Activated CD4-positive, alpha-beta T cell treated with anti-CD3 and anti-CD28 coated beads for 36 hours (primary cell): Measurements from ENCODE around the gene YPEL5. TPM values are rescaled to one million over a fixed set of nuclear protein-coding genes. Genes with fewer than 3 reads are reported as not detected.
A peak's percentile ranks its signal among the peaks of the same experiment; 100 is the strongest.
"Not testable (repeated sequence)": the region's sequence is repeated elsewhere in the genome, so short reads cannot be mapped to it uniquely, and the experiment has no call there.

Source experiments
- ATAC-seq: fragments of 200-7000 bp; cut with Tn5 transposase; one replicate; pipeline ENCODE4 v1.10.0; 2021; ENCODE audit warnings: mild to moderate bottlenecking, moderate library complexity
- CTCF ChIA-PET: fragments of 350-600 bp; sonication (Branson Sonifier 250); formaldehyde crosslinking; loops from one replicate; lab custom pipeline; 2021; ENCODE audit warnings: antibody characterized with exemption; lab: Charles Lee
- POLR2A ChIA-PET: fragments of 350-600 bp; sonication (Branson Sonifier 250); formaldehyde crosslinking; loops from one replicate; lab custom pipeline; 2021; ENCODE audit warnings: antibody characterized with exemption, inconsistent platforms; lab: Charles Lee
- DNase-seq: peaks from one replicate; pipeline ENCODE4 v3.0.0-alpha.2; 2020
- H3K27ac Mint-ChIP-seq: one replicate; pipeline ENCODE4 v1.8.0; 2021; ENCODE audit warnings: mixed read lengths
- H3K27me3 Mint-ChIP-seq: one replicate; pipeline ENCODE4 v1.8.0; 2021; ENCODE audit warnings: mixed read lengths
- H3K36me3 Mint-ChIP-seq: one replicate; pipeline ENCODE4 v1.8.0; 2021; ENCODE audit warnings: low read depth, mixed read lengths
- H3K4me1 Mint-ChIP-seq: one replicate; pipeline ENCODE4 v1.8.0; 2021; ENCODE audit warnings: mixed read lengths
- H3K4me3 Mint-ChIP-seq: one replicate; pipeline ENCODE4 v1.8.0; 2021; ENCODE audit warnings: mild to moderate bottlenecking, moderate library complexity, mixed read lengths
- H3K9me3 Mint-ChIP-seq: one replicate; pipeline ENCODE4 v1.8.0; 2021; ENCODE audit warnings: low read depth, mixed read lengths
- intact Hi-C, 2 experiments: fragments of 100-400 bp; cut with DNase I in 1 of 2; cut with micrococcal nuclease in 1 of 2; formaldehyde crosslinking; loops; one replicate each; pipeline versions ENCODE4 v1.14.2 to v1.15.1; 2022 to 2024; cut with DNase I, micrococcal nuclease
- total RNA-seq, 2 experiments: library from RNA; stranded (reverse); gene quantifications; one replicate each; pipeline ENCODE4 v1.2.3, GENCODE V29; 2021

YPEL5 gene
- total RNA-seq, result 10 to 100 TPM; 27.2 to 35.8 TPM

- DNase-seq (peak; percentile 99), ATAC-seq (peak; percentile 94)
- ChIA-PET CTCF (interaction anchor here (0.6 to 7.3 kb wide), 12 partner anchors 9 to 565 kb away, joined by 3 to 114 read pairs (median 4); no protein-coding TSS in a partner anchor), POLR2A (interaction anchor here (0.7 to 4.1 kb wide), 11 partner anchors 9 to 1740 kb away, joined by 3 to 43 read pairs (median 4); partner anchors contain the start of genes LBH and LCLAT1)
- intact Hi-C loops, result loop anchor here (1.0 to 10.0 kb wide), 13 partner anchors 85 to 1754 kb away; partner anchors contain the start of genes LBH (in 2 of the 2), LCLAT1 (in 2 of the 2), EHD3 (in 1 of the 2) and FOSL2 (in 1 of the 2)
- Mint-ChIP-seq H3K27me3 (no peaks in the 10 kb centered on the region), H3K36me3 (peaks cover 4% of the 10 kb centered on the region), H3K4me3 (peak within 1 kb of the TSS; percentile 81), H3K4me1 (peaks cover 55% of the 10 kb centered on the region), H3K27ac (peak within 1 kb of the TSS; percentile 96), H3K9me3 (no peaks in the 10 kb centered on the region)
Observed at GRCh38 chr2:30146337-30147195, at the start of gene YPEL5. TSS of gene YPEL5 (plus strand) at chr2:30147007. CDS start at chr2:30156652, 9,645 bp downstream.

GRCh38 chr2:30098266-30099005 lies 48.4 kb upstream of the YPEL5 start:
- ATAC-seq (no peak), DNase-seq (no peak)
- Mint-ChIP-seq H3K4me3 (no peak overlapping the region), H3K27me3 (peaks cover 12% of the 10 kb centered on the region), H3K27ac (no peak overlapping the region), H3K4me1 (no peaks in the 10 kb centered on the region), H3K9me3 (no peaks in the 10 kb centered on the region), H3K36me3 (no peaks in the 10 kb centered on the region)
- ChIA-PET CTCF (interaction anchor here (0.9 to 1.5 kb wide), 4 partner anchors 9 to 613 kb away, joined by 3 to 4 read pairs (median 3); no protein-coding TSS in a partner anchor), POLR2A (interaction anchor here (0.6 kb wide), 1 partner anchor 774 kb away, joined by 4 read pairs; no protein-coding TSS in a partner anchor)
- intact Hi-C loops, result no loop called here

GRCh38 chr2:30099366-30099765 lies 47.4 kb upstream of the YPEL5 start:
- H3K4me1 Mint-ChIP-seq, DNase-seq, H3K9me3 Mint-ChIP-seq, POLR2A ChIA-PET, H3K4me3 Mint-ChIP-seq, H3K36me3 Mint-ChIP-seq, ATAC-seq, H3K27ac Mint-ChIP-seq, intact Hi-C loops: not testable (repeated sequence)
- peaks cover 12% of the 10 kb centered on the region for H3K27me3 Mint-ChIP-seq
- CTCF ChIA-PET, result interaction anchor here (0.9 to 1.5 kb wide), 2 partner anchors 16 to 46 kb away, joined by 3 to 4 read pairs; no protein-coding TSS in a partner anchor

DNA sequence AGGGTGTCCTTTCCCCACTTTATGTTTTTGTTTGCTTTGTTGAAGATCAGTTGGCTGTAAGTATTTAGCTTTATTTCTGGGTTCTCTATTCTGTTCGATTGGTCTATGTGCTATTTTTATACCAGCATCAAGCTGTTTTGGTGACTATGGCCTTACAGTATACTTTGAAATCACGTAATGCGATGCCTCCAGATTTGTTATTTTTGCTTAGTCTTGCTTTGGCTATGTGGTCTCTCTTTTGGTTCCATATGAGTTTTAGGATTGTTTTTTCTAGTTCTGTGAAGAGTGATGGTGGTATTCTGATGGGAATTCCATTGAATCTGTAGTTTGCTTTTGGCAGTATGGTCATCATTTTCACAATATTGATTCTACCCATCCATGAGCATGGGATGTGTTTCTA lies 46.1 kb upstream of the YPEL5 start:
- H3K4me3 Mint-ChIP-seq, H3K36me3 Mint-ChIP-seq, H3K27ac Mint-ChIP-seq, ATAC-seq, POLR2A ChIA-PET, H3K9me3 Mint-ChIP-seq, DNase-seq, H3K4me1 Mint-ChIP-seq, intact Hi-C loops: not testable (repeated sequence)
- peaks cover 11% of the 10 kb centered on the region for H3K27me3 Mint-ChIP-seq
- CTCF ChIA-PET, result interaction anchor here (0.6 to 1.6 kb wide), 6 partner anchors 10 to 611 kb away, joined by 3 to 5 read pairs (median 4); no protein-coding TSS in a partner anchor

DNA sequence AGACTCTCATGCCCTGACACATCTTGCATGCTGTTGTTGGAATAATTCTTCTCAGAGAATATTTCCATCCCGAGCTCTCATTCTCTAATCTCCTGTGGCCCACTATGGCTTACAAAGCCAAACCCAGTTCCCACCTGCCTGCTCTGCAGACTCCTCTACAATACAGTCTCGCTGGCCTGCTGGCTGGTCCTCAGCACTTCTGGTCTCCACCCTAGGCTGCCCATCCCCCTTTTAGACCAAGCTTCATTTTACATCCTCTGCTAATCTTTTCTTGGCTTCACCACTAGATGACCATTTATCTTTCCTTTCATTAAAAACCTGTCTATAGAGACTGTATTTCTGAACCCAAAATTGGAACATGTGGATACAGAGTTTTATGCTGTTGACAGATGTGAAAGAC lies 42.5 kb upstream of the YPEL5 start:
- Mint-ChIP-seq H3K4me3 (no peak overlapping the region), H3K4me1 (no peaks in the 10 kb centered on the region), H3K27me3 (peaks cover 3% of the 10 kb centered on the region), H3K9me3 (no peaks in the 10 kb centered on the region), H3K27ac (no peak overlapping the region), H3K36me3 (no peaks in the 10 kb centered on the region)
- no peak for DNase-seq
- intact Hi-C loops, result no loop called here
- ChIA-PET POLR2A (no interaction called here), CTCF (interaction anchor here (1.0 kb wide), 1 partner anchor 607 kb away, joined by 3 read pairs; no protein-coding TSS in a partner anchor)
- ATAC-seq, result no peak

- Mint-ChIP-seq H3K27me3 (peaks cover 3% of the 10 kb centered on the region), H3K27ac (no peak overlapping the region), H3K9me3 (no peaks in the 10 kb centered on the region), H3K4me1 (no peaks in the 10 kb centered on the region), H3K4me3 (no peak overlapping the region), H3K36me3 (no peaks in the 10 kb centered on the region)
- no peak for DNase-seq
- ChIA-PET POLR2A (no interaction called here), CTCF (no interaction called here)
- ATAC-seq, result no peak
- intact Hi-C loops, result no loop called here
Observed at GRCh38 chr2:30105556-30105955, 41.3 kb upstream of the YPEL5 start.

- Mint-ChIP-seq H3K36me3 (no peaks in the 10 kb centered on the region), H3K27ac (no peak overlapping the region), H3K27me3 (peaks cover 3% of the 10 kb centered on the region), H3K4me1 (no peaks in the 10 kb centered on the region), H3K4me3 (no peak overlapping the region), H3K9me3 (no peaks in the 10 kb centered on the region)
- intact Hi-C loops, result no loop called here
- no peak for DNase-seq
- ChIA-PET POLR2A (no interaction called here), CTCF (interaction anchor here (0.7 to 0.8 kb wide), 2 partner anchors 67 to 183 kb away, joined by 3 to 4 read pairs; no protein-coding TSS in a partner anchor)
- no peak for ATAC-seq
Observed at GRCh38 chr2:30106543-30106942, 40.3 kb upstream of the YPEL5 start.

GRCh38 chr2:30108192-30108591 lies 38.6 kb upstream of the YPEL5 start:
- H3K4me1 Mint-ChIP-seq, result no peaks in the 10 kb centered on the region
- ChIA-PET POLR2A (no interaction called here), CTCF (no interaction called here)
- H3K27me3 Mint-ChIP-seq, result peaks cover 3% of the 10 kb centered on the region
- no peak for DNase-seq
- no peaks in the 10 kb centered on the region for H3K9me3 Mint-ChIP-seq
- H3K4me3 Mint-ChIP-seq, result no peak overlapping the region
- H3K27ac Mint-ChIP-seq, result no peak overlapping the region
- H3K36me3 Mint-ChIP-seq, result no peaks in the 10 kb centered on the region
- no peak for ATAC-seq
- intact Hi-C loops, result no loop called here

- H3K36me3 Mint-ChIP-seq, result no peaks in the 10 kb centered on the region
- ATAC-seq (no peak), DNase-seq (no peak)
- CTCF ChIA-PET, result interaction anchor here (0.6 kb wide), 1 partner anchor 117 kb away, joined by 3 read pairs; no protein-coding TSS in a partner anchor
- peaks cover 3% of the 10 kb centered on the region for H3K27me3 Mint-ChIP-seq
- POLR2A ChIA-PET, result no interaction called here
- no peak overlapping the region for H3K4me3 Mint-ChIP-seq
- H3K4me1 Mint-ChIP-seq, result no peaks in the 10 kb centered on the region
- no peaks in the 10 kb centered on the region for H3K9me3 Mint-ChIP-seq
- H3K27ac Mint-ChIP-seq, result no peak overlapping the region
- intact Hi-C loops, result no loop called here
Observed at GRCh38 chr2:30108851-30109250, 38.0 kb upstream of the YPEL5 start.

DNA sequence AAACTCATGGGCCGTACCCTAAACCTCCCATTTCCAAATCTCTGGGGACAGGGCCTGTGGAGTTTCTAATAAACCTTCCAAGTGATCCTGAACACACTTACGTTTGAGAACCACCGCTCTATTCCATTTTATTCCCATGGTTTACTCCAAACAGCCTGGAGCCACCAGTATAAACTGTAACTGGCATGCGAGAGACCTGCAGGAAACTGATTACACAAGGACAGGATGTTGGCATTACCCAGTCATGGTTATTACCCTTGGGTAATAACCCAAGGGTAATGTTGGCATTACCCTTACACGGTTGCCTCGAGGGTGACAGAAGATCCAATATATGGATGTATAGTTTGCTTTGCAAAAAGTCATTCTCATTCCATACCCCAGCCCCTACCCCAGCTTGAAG lies 37.0 kb upstream of the YPEL5 start:
- DNase-seq (no peak), ATAC-seq (no peak)
- H3K4me3 Mint-ChIP-seq, result no peak overlapping the region
- no peaks in the 10 kb centered on the region for H3K27me3 Mint-ChIP-seq
- ChIA-PET CTCF (interaction anchor here (1.0 to 1.1 kb wide), 2 partner anchors 13 to 46 kb away, joined by 3 read pairs; no protein-coding TSS in a partner anchor), POLR2A (no interaction called here)
- no peaks in the 10 kb centered on the region for H3K4me1 Mint-ChIP-seq
- no peaks in the 10 kb centered on the region for H3K36me3 Mint-ChIP-seq
- H3K9me3 Mint-ChIP-seq, result no peaks in the 10 kb centered on the region
- intact Hi-C loops, result no loop called here
- no peak overlapping the region for H3K27ac Mint-ChIP-seq

- Mint-ChIP-seq H3K27ac (no peak overlapping the region), H3K36me3 (no peaks in the 10 kb centered on the region), H3K9me3 (no peaks in the 10 kb centered on the region), H3K27me3 (no peaks in the 10 kb centered on the region), H3K4me3 (no peak overlapping the region), H3K4me1 (peaks cover 4% of the 10 kb centered on the region)
- CTCF ChIA-PET, result interaction anchor here (1.0 to 1.1 kb wide), 2 partner anchors 12 to 45 kb away, joined by 3 read pairs; no protein-coding TSS in a partner anchor
- peak; percentile 44 for ATAC-seq
- intact Hi-C loops, result no loop called here
- no peak for DNase-seq
- POLR2A ChIA-PET, result no interaction called here
Observed at GRCh38 chr2:30110773-30111172, 36.0 kb upstream of the YPEL5 start.
